Measurements from ENCODE around the gene ROMO1.
"Not testable (repeated sequence)": the region's sequence is repeated elsewhere in the genome, so short reads cannot be mapped to it uniquely, and the experiment has no call there.

DNA sequence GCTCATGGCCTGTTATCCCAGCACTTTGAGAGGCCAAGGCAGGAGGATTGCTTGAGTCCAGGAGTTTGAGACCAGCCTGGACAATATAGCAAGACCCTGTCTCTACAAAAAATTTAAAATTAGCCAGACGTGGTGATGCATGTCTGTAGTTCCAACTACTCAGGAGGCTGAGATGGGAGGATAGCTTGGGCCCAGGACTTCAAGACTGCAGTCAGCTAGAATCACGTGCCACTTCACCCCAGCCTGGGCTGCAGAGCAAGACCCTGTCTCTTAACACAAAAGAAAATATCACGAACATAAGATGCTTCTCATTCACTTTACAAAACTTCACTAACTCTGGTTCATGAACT, 45.3 kb downstream of the ROMO1 start:
- TF ChIP-seq POLR2A (IDR thresholded peaks at IDR 0.05): not testable (repeated sequence)
- TF ChIP-seq, protein P1, sequence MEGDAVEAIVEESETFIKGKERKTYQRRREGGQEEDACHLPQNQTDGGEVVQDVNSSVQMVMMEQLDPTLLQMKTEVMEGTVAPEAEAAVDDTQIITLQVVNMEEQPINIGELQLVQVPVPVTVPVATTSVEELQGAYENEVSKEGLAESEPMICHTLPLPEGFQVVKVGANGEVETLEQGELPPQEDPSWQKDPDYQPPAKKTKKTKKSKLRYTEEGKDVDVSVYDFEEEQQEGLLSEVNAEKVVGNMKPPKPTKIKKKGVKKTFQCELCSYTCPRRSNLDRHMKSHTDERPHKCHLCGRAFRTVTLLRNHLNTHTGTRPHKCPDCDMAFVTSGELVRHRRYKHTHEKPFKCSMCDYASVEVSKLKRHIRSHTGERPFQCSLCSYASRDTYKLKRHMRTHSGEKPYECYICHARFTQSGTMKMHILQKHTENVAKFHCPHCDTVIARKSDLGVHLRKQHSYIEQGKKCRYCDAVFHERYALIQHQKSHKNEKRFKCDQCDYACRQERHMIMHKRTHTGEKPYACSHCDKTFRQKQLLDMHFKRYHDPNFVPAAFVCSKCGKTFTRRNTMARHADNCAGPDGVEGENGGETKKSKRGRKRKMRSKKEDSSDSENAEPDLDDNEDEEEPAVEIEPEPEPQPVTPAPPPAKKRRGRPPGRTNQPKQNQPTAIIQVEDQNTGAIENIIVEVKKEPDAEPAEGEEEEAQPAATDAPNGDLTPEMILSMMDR (IDR thresholded peaks at IDR 0.05): not testable (repeated sequence)
